WTC11 (cell line): ENCODE data around the gene ODAD3. TPM values are rescaled to one million over a fixed set of nuclear protein-coding genes. Genes with fewer than 3 reads are reported as not detected.

ENCODE experiments used
- ATAC-seq: fragments of 200-7000 bp; cut with Tn5 transposase; 2 replicates; pipeline ENCODE4 v1.10.0; 2021; ENCODE audit warnings: mild to moderate bottlenecking, moderate library complexity
- CTCF ChIA-PET: fragments of 300-600 bp; sonication (Branson Sonifier 250); formaldehyde crosslinking; loops from one replicate; lab custom pipeline; 2021; ENCODE audit warnings: antibody characterized with exemption; lab: Charles Lee
- POLR2A ChIA-PET: fragments of 350-600 bp; sonication (Branson Sonifier 250); formaldehyde crosslinking; loops from one replicate; lab custom pipeline; 2021; ENCODE audit warnings: antibody characterized with exemption; lab: Charles Lee
- DNase-seq: peaks from one replicate; pipeline ENCODE4 v3.0.0; 2021; ENCODE audit warnings: low spot score
- H3K27ac Mint-ChIP-seq: 2 replicates; pipeline ENCODE4 v1.8.0; 2021; ENCODE audit warnings: mixed read lengths
- H3K27me3 Mint-ChIP-seq: 2 replicates; pipeline ENCODE4 v1.8.0; 2021; ENCODE audit warnings: low read depth, mild to moderate bottlenecking, moderate library complexity, mixed read lengths
- H3K36me3 Mint-ChIP-seq: 2 replicates; pipeline ENCODE4 v1.8.0; 2021; ENCODE audit warnings: mixed read lengths
- H3K4me1 Mint-ChIP-seq: 2 replicates; pipeline ENCODE4 v1.8.0; 2022; ENCODE audit warnings: mixed read lengths
- H3K4me3 Mint-ChIP-seq: 2 replicates; pipeline ENCODE4 v1.8.0; 2021; ENCODE audit warnings: mild to moderate bottlenecking, moderate library complexity, mixed read lengths
- H3K9me3 Mint-ChIP-seq: 2 replicates; pipeline ENCODE4 v1.8.0; 2021; ENCODE audit warnings: mixed read lengths
- ARID4B ChIP-seq: sonication (generic); formaldehyde crosslinking; IDR thresholded peaks from 2 replicates; pipeline ENCODE4 v1.8.0; 2023; ENCODE audit warnings: missing genetic modification reagents, mild to moderate bottlenecking, borderline replicate concordance
- ATF6 ChIP-seq: sonication (generic); formaldehyde crosslinking; IDR thresholded peaks from 2 replicates; pipeline ENCODE4 v1.8.1; 2023; ENCODE audit warnings: mild to moderate bottlenecking, missing genetic modification reagents
- CREB1 ChIP-seq: sonication (generic); formaldehyde crosslinking; IDR thresholded peaks from 2 replicates; pipeline ENCODE4 v1.8.0; 2023; ENCODE audit warnings: mild to moderate bottlenecking, missing genetic modification reagents
- ELF4 ChIP-seq: sonication (generic); formaldehyde crosslinking; IDR thresholded peaks from 2 replicates; pipeline ENCODE4 v1.8.1; 2022; ENCODE audit warnings: low read depth, mild to moderate bottlenecking, moderate library complexity, missing genetic modification reagents
- EMX1 ChIP-seq: fragments of 250-450 bp; sonication (Bioruptor Pico); IDR thresholded peaks from 2 replicates; pipeline ENCODE4 v1.8.0; 2021; ENCODE audit warnings: mild to moderate bottlenecking
- FOXK1 ChIP-seq: sonication (generic); formaldehyde crosslinking; IDR thresholded peaks from 2 replicates; pipeline ENCODE4 v1.8.0; 2022; ENCODE audit warnings: mild to moderate bottlenecking, moderate library complexity, missing genetic modification reagents
- IRF2 ChIP-seq: sonication (generic); formaldehyde crosslinking; IDR thresholded peaks from 2 replicates; pipeline ENCODE4 v1.8.0; 2022; ENCODE audit warnings: low read depth, missing genetic modification reagents, borderline replicate concordance
- JUN ChIP-seq: sonication (generic); formaldehyde crosslinking; IDR thresholded peaks from 2 replicates; pipeline ENCODE4 v1.8.0; 2023; ENCODE audit warnings: mild to moderate bottlenecking, missing genetic modification reagents
- MAX ChIP-seq: sonication (generic); formaldehyde crosslinking; IDR thresholded peaks from 2 replicates; pipeline ENCODE4 v1.8.0; 2022; ENCODE audit warnings: mild to moderate bottlenecking, missing genetic modification reagents
- NFATC4 ChIP-seq: fragments of 250-450 bp; sonication (Bioruptor Pico); IDR thresholded peaks from 2 replicates; pipeline ENCODE4 v1.9.0; 2021; ENCODE audit warnings: mild to moderate bottlenecking
- NR1H2 ChIP-seq: sonication (generic); formaldehyde crosslinking; IDR thresholded peaks from 2 replicates; pipeline ENCODE4 v1.9.0; 2021; ENCODE audit warnings: mild to moderate bottlenecking, moderate library complexity, missing genetic modification reagents
- SMAD3 ChIP-seq: sonication (generic); formaldehyde crosslinking; IDR thresholded peaks from 2 replicates; pipeline ENCODE4 v1.8.0; 2022; ENCODE audit warnings: missing genetic modification reagents, mild to moderate bottlenecking, borderline replicate concordance
- TP53 ChIP-seq: sonication (generic); formaldehyde crosslinking; IDR thresholded peaks from 2 replicates; pipeline ENCODE4 v1.8.1; 2023; ENCODE audit warnings: mild to moderate bottlenecking, missing genetic modification reagents
- ZNF423 ChIP-seq: fragments of 250-450 bp; sonication (Bioruptor Pico); IDR thresholded peaks from 2 replicates; pipeline ENCODE4 v2.1.2; 2022; ENCODE audit warnings: mild to moderate bottlenecking, moderate library complexity
- ZNF532 ChIP-seq: fragments of 250-450 bp; sonication (Bioruptor Pico); IDR thresholded peaks from 2 replicates; pipeline ENCODE4 v1.9.0; 2021; ENCODE audit warnings: mild to moderate bottlenecking, borderline replicate concordance
- ZNF671 ChIP-seq: fragments of 250-450 bp; sonication (Bioruptor Pico); IDR thresholded peaks from 2 replicates; pipeline ENCODE4 v1.8.0; 2021; ENCODE audit warnings: mild to moderate bottlenecking
- total RNA-seq: library from RNA; stranded (reverse); gene quantifications from 3 replicates; pipeline ENCODE4 v1.2.3, GENCODE V29; 2021

Gene ODAD3
- total RNA-seq, 1 experiment from 2014 or later = 4.1 TPM

- peak overlapping the region; percentile 96 for H3K4me3 Mint-ChIP-seq
- peak overlapping the region; percentile 90 for H3K27ac Mint-ChIP-seq
- CTCF ChIA-PET = interaction anchor here (0.6 to 4.9 kb wide), 25 partner anchors 8 to 625 kb away, joined by 3 to 111 read pairs (median 6); partner anchors contain the start of genes EPOR, RGL3 and SWSAP1
- peaks cover 11% of the 10 kb centered on the region for H3K4me1 Mint-ChIP-seq
- TF ChIP-seq EMX1 (CRISPR knock-in tag) = no peak
- no peak for TF ChIP-seq IRF2 (CRISPR knock-in tag)
- TF ChIP-seq ZNF532 (CRISPR knock-in tag) = no peak
- TF ChIP-seq MAX = peak; percentile 0; the same call in 1 of the 2 replicates
- TF ChIP-seq ZNF671 (CRISPR knock-in tag) = no peak
- no peak for TF ChIP-seq JUN (CRISPR knock-in tag)
- TF ChIP-seq ARID4B (CRISPR knock-in tag) = peak; percentile 36; the same call in 1 of the 2 replicates
- TF ChIP-seq SMAD3 (CRISPR knock-in tag) = no peak
- TF ChIP-seq ZNF423 (CRISPR knock-in tag) = no peak
- no peak for TF ChIP-seq FOXK1
- TF ChIP-seq CREB1 (CRISPR knock-in tag) = no peak
- TF ChIP-seq NR1H2 (CRISPR knock-in tag) = no peak
- no peak for TF ChIP-seq TP53 (CRISPR knock-in tag)
- no peak for TF ChIP-seq ELF4 (CRISPR knock-in tag)
- TF ChIP-seq NFATC4 = no peak
- TF ChIP-seq ATF6 (CRISPR knock-in tag) = no peak
- H3K36me3 Mint-ChIP-seq = peaks cover 29% of the 10 kb centered on the region
- POLR2A ChIA-PET = interaction anchor here (1.0 to 1.4 kb wide), 7 partner anchors 8 to 60 kb away, joined by 3 to 14 read pairs (median 6); partner anchors contain the start of genes EPOR, RGL3 and SWSAP1
- ATAC-seq (no peak; the same call in 1 of the 2 replicates), DNase-seq (no peak)
- H3K27me3 Mint-ChIP-seq = no peaks in the 10 kb centered on the region
- no peaks in the 10 kb centered on the region for H3K9me3 Mint-ChIP-seq
Observed at GRCh38 chr19:11434703-11435056, 241 bp downstream of the ODAD3 start.
